CD4-positive, CD25-positive, alpha-beta regulatory T cell (primary cell): ENCODE results near the gene CELF2. TPM values are rescaled to one million over a fixed set of nuclear protein-coding genes. Genes with fewer than 3 reads are reported as not detected.

Source experiments
- ATAC-seq, 2 donors: fragments of 150-1000 bp; cut with Tn5 transposase; one replicate each; pipeline ENCODE4 v1.10.0; 2021; ENCODE audit warnings: low read depth in 2 of 2, moderate number of reproducible peaks in 2 of 2, moderate library complexity in 1 of 2
- DNase-seq, 3 donors: peaks; one replicate each; pipeline versions ENCODE4 v3.0.0 to v3.0.0-alpha.2; 2012 to 2022; ENCODE audit warnings: mixed read lengths in 1 of 3
- H3K27ac ChIP-seq: one replicate; pipeline ENCODE4 v1.7.0; 2013; ENCODE audit warnings: mild to moderate bottlenecking, low read length; ENCODE audit not compliant: insufficient read depth, poor library complexity, severe bottlenecking
- H3K27me3 ChIP-seq: one replicate; pipeline ENCODE4 v1.7.0; 2013; ENCODE audit warnings: low read length; ENCODE audit not compliant: control insufficient read depth, insufficient read depth
- H3K36me3 ChIP-seq: one replicate; pipeline ENCODE4 v1.7.0; 2013; ENCODE audit warnings: mild to moderate bottlenecking, low read length, moderate library complexity; ENCODE audit not compliant: control insufficient read depth, insufficient read depth
- H3K4me1 ChIP-seq: 2 replicates; pipeline ENCODE4 v1.7.0; 2013; ENCODE audit warnings: mild to moderate bottlenecking, low read length; ENCODE audit not compliant: insufficient read depth, control insufficient read depth, poor library complexity, severe bottlenecking
- H3K4me3 ChIP-seq: one replicate; pipeline ENCODE4 v1.7.0; 2013; ENCODE audit warnings: low read depth, mild to moderate bottlenecking, low read length, moderate library complexity
- H3K9me3 ChIP-seq, 2 experiments: 1 replicate in 1 of 2; 2 replicates in 1 of 2; pipeline ENCODE4 v1.7.0; 2013; ENCODE audit warnings: low read length in 2 of 2, mild to moderate bottlenecking in 1 of 2, moderate library complexity in 1 of 2; ENCODE audit not compliant: control insufficient read depth in 2 of 2
- H3K27ac Mint-ChIP-seq, 3 donors: one replicate each; pipeline ENCODE4 v1.8.0; 2020 to 2022; ENCODE audit warnings: mild to moderate bottlenecking in 3 of 3, mixed read lengths in 3 of 3, moderate library complexity in 2 of 3
- H3K27me3 Mint-ChIP-seq: one replicate; pipeline ENCODE4 v1.8.0; 2022; ENCODE audit warnings: mild to moderate bottlenecking, mixed read lengths
- H3K36me3 Mint-ChIP-seq: one replicate; pipeline ENCODE4 v1.8.0; 2020; ENCODE audit warnings: mixed read lengths
- H3K4me1 Mint-ChIP-seq, 4 donors: one replicate each; pipeline ENCODE4 v1.8.0; 2020 to 2022; ENCODE audit warnings: mixed read lengths in 4 of 4, mild to moderate bottlenecking in 1 of 4
- H3K4me3 Mint-ChIP-seq, 4 donors: one replicate each; pipeline ENCODE4 v1.8.0; 2020 to 2022; ENCODE audit warnings: mild to moderate bottlenecking in 4 of 4, mixed read lengths in 4 of 4, moderate library complexity in 3 of 4
- H3K9me3 Mint-ChIP-seq, 7 donors: one replicate each; pipeline ENCODE4 v1.8.0; 2020 to 2022; ENCODE audit warnings: mixed read lengths in 7 of 7, mild to moderate bottlenecking in 3 of 7, moderate library complexity in 2 of 7
- polyA plus RNA-seq, 4 donors: library from polyadenylated mRNA; unstranded; fragments of 300-500 nt; fragmentation: Illumina TruSeq; gene quantifications; one replicate each; pipeline ENCODE4 v1.2.3, GENCODE V29; 2021
- total RNA-seq: library from RNA; stranded (reverse); gene quantifications from one replicate; pipeline ENCODE4 v1.2.3, GENCODE V29; 2022

The CELF2 gene
- total and polyA plus RNA-seq, 5 donors from 2014 or later = 117 to 230 (median 150) TPM

GRCh38 chr10:11335167-11335652 is 317.5 kb downstream of the CELF2 start:
- peak overlapping the region in 2 of 3 donors; percentile 45 to 82 for H3K27ac Mint-ChIP-seq
- Histone ChIP-seq H3K27me3 (no peaks in the 10 kb centered on the region), H3K36me3 (peaks cover 48% of the 10 kb centered on the region), H3K4me1 (no peaks in the 10 kb centered on the region), H3K9me3 (no peaks in the 10 kb centered on the region), H3K27ac (no peak overlapping the region), H3K4me3 (no peak overlapping the region)
- peaks cover 13 to 48% (median 20%) of the 10 kb centered on the region in 4 donors for H3K4me1 Mint-ChIP-seq
- peak in 1 of 2 donors; percentile 21 for ATAC-seq
- peak overlapping the region in 1 of 4 donors; percentile 56 for H3K4me3 Mint-ChIP-seq
- no peak for DNase-seq
- H3K9me3 Mint-ChIP-seq = no peaks in the 10 kb centered on the region
- H3K27me3 Mint-ChIP-seq = no peaks in the 10 kb centered on the region
- H3K36me3 Mint-ChIP-seq = peaks cover 35% of the 10 kb centered on the region

GRCh38 chr10:11335881-11336430 is 318.3 kb downstream of the CELF2 start:
- Mint-ChIP-seq H3K4me3 (peak overlapping the region in 2 of 4 donors; percentile 26 to 51), H3K27me3 (no peaks in the 10 kb centered on the region), H3K27ac (peak overlapping the region in 1 of 3 donors; percentile 82), H3K9me3 (no peaks in the 10 kb centered on the region), H3K36me3 (peaks cover 32% of the 10 kb centered on the region), H3K4me1 (peaks cover 10 to 45% (median 16%) of the 10 kb centered on the region in 4 donors)
- H3K4me3 ChIP-seq = no peak overlapping the region
- DNase-seq (no peak), ATAC-seq (no peak)
- no peak overlapping the region for H3K27ac ChIP-seq
- H3K9me3 ChIP-seq = no peaks in the 10 kb centered on the region
- H3K27me3 ChIP-seq = no peaks in the 10 kb centered on the region
- peaks cover 41% of the 10 kb centered on the region for H3K36me3 ChIP-seq
- H3K4me1 ChIP-seq = no peaks in the 10 kb centered on the region

GRCh38 chr10:11336722-11337162 is 319.1 kb downstream of the CELF2 start:
- Mint-ChIP-seq H3K9me3 (no peaks in the 10 kb centered on the region), H3K4me3 (peak overlapping the region in 2 of 4 donors; percentile 2 to 33), H3K27me3 (no peaks in the 10 kb centered on the region), H3K27ac (peak overlapping the region in 2 of 3 donors; percentile 26 to 87), H3K36me3 (peaks cover 28% of the 10 kb centered on the region), H3K4me1 (peaks cover 10 to 43% (median 16%) of the 10 kb centered on the region in 4 donors)
- Histone ChIP-seq H3K9me3 (no peaks in the 10 kb centered on the region), H3K4me1 (no peaks in the 10 kb centered on the region), H3K4me3 (no peak overlapping the region), H3K36me3 (peaks cover 38% of the 10 kb centered on the region), H3K27ac (no peak overlapping the region), H3K27me3 (no peaks in the 10 kb centered on the region)
- DNase-seq = no peak
- no peak for ATAC-seq

DNA sequence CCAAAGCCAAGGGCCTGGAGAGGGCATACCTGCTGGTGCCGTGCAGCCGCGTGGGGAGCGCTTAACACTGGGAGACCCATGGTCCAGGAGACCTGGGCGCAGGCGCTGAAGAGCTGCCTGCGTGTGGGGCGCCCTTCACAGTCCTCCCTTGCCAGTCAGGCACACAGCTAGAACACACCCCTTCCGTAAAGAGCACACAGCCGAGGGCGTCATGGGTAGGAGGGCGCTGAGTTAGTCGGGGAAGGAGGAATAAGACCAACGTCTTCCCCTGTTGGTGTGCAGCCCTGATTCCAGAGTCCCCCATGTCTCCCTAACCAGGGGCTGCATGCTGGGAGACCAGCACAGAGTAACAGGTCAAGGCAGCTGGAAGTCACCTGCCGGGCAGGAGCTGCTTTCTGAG is 319.8 kb downstream of the CELF2 start:
- Mint-ChIP-seq H3K4me3 (peak overlapping the region in 2 of 4 donors; percentile 36 to 43), H3K27ac (peak overlapping the region in 1 of 3 donors; percentile 26), H3K27me3 (no peaks in the 10 kb centered on the region), H3K9me3 (no peaks in the 10 kb centered on the region), H3K4me1 (peaks cover 10 to 35% (median 14%) of the 10 kb centered on the region in 4 donors), H3K36me3 (peaks cover 23% of the 10 kb centered on the region)
- Histone ChIP-seq H3K36me3 (peaks cover 31% of the 10 kb centered on the region), H3K27ac (no peak overlapping the region), H3K4me3 (no peak overlapping the region), H3K9me3 (no peaks in the 10 kb centered on the region), H3K27me3 (no peaks in the 10 kb centered on the region), H3K4me1 (no peaks in the 10 kb centered on the region)
- peak in 1 of 3 donors; percentile 34 for DNase-seq
- peak; percentile 45 to 49 for ATAC-seq

GRCh38 chr10:11338160-11338844 is 320.6 kb downstream of the CELF2 start:
- H3K4me3 ChIP-seq = no peak overlapping the region
- no peak overlapping the region for H3K27ac ChIP-seq
- ATAC-seq (no peak), DNase-seq (no peak)
- Mint-ChIP-seq H3K9me3 (no peaks in the 10 kb centered on the region), H3K4me1 (peaks cover 7 to 29% (median 12%) of the 10 kb centered on the region in 4 donors), H3K36me3 (peaks cover 16% of the 10 kb centered on the region), H3K27ac (peak overlapping the region in 2 of 3 donors; percentile 85 to 90), H3K4me3 (peak overlapping the region in 1 of 4 donors; percentile 36), H3K27me3 (no peaks in the 10 kb centered on the region)
- H3K9me3 ChIP-seq = no peaks in the 10 kb centered on the region
- H3K36me3 ChIP-seq = peaks cover 23% of the 10 kb centered on the region
- no peaks in the 10 kb centered on the region for H3K27me3 ChIP-seq
- H3K4me1 ChIP-seq = no peaks in the 10 kb centered on the region

- peak overlapping the region in 1 of 4 donors; percentile 36 for H3K4me3 Mint-ChIP-seq
- no peaks in the 10 kb centered on the region for H3K27me3 Mint-ChIP-seq
These were observed 321.3 kb downstream of the CELF2 start for GRCh38 chr10:11339013-11339412.

GRCh38 chr10:11339660-11340059 is 322.0 kb downstream of the CELF2 start:
- Mint-ChIP-seq H3K27ac (no peak overlapping the region), H3K4me3 (no peak overlapping the region)

More at GRCh38 chr10:11339013-11339412, 321.3 kb downstream of the CELF2 start:
- DNase-seq = no peak
- Histone ChIP-seq H3K27ac (no peak overlapping the region), H3K27me3 (no peaks in the 10 kb centered on the region), H3K4me1 (no peaks in the 10 kb centered on the region), H3K9me3 (no peaks in the 10 kb centered on the region), H3K4me3 (no peak overlapping the region), H3K36me3 (peaks cover 17% of the 10 kb centered on the region)
- peaks cover 14% of the 10 kb centered on the region for H3K36me3 Mint-ChIP-seq
- no peaks in the 10 kb centered on the region for H3K9me3 Mint-ChIP-seq
- H3K27ac Mint-ChIP-seq = peak overlapping the region in 1 of 3 donors; percentile 85
- peaks cover 5 to 30% (median 8%) of the 10 kb centered on the region in 4 donors for H3K4me1 Mint-ChIP-seq
- ATAC-seq = no peak

More at GRCh38 chr10:11339660-11340059, 322.0 kb downstream of the CELF2 start:
- Mint-ChIP-seq H3K4me1 (peaks cover 0 to 24% (median 2%) of the 10 kb centered on the region in 4 donors), H3K9me3 (no peaks in the 10 kb centered on the region), H3K36me3 (peaks cover 7% of the 10 kb centered on the region), H3K27me3 (no peaks in the 10 kb centered on the region)
- Histone ChIP-seq H3K27ac (no peak overlapping the region), H3K4me3 (no peak overlapping the region), H3K27me3 (no peaks in the 10 kb centered on the region), H3K36me3 (peaks cover 11% of the 10 kb centered on the region), H3K4me1 (peaks cover under 1% of the 10 kb centered on the region), H3K9me3 (no peaks in the 10 kb centered on the region)
- no peak for ATAC-seq
- DNase-seq = no peak
